Vagina (tissue), 2 donors: ENCODE measurements around the gene PHLDB3. TPM values are rescaled to one million over a fixed set of nuclear protein-coding genes. Genes with fewer than 3 reads are reported as not detected.

Experiments used
- DNase-seq, 2 donors: peaks; one replicate each; pipeline ENCODE4 v3.0.0-alpha.2; 2017; ENCODE audit errors: extremely low spot score in 2 of 2
- H3K27ac ChIP-seq: fragments of 200-600 bp; sonication (generic); one replicate; pipeline ENCODE4 v1.5.1; 2019
- H3K27me3 ChIP-seq: fragments of 200-600 bp; sonication (generic); one replicate; pipeline ENCODE4 v1.5.1; 2019
- H3K36me3 ChIP-seq, 2 donors: fragments of 200-600 bp; sonication (generic); one replicate each; pipeline ENCODE4 v1.5.1; 2017 to 2019
- H3K4me1 ChIP-seq: fragments of 200-600 bp; sonication (generic); one replicate; pipeline ENCODE4 v1.5.1; 2019
- H3K4me3 ChIP-seq, 2 donors: fragments of 200-600 bp; sonication (generic); 1 replicate in 1 of 2; 2 replicates in 1 of 2; pipeline ENCODE4 v1.5.1; 2016 to 2019
- H3K9me3 ChIP-seq: fragments of 200-600 bp; sonication (generic); one replicate; pipeline ENCODE4 v1.5.1; 2019
- POLR2A ChIP-seq, 2 donors: fragments of 450-650 bp; IDR thresholded peaks; one replicate each; pipeline ENCODE4 v1.6.1; 2017; ENCODE audit warnings: antibody characterized with exemption in 2 of 2, mild to moderate bottlenecking in 2 of 2, moderate library complexity in 2 of 2
- POLR2AphosphoS5 ChIP-seq, 2 donors: sonication (generic); formaldehyde crosslinking; IDR thresholded peaks; one replicate each; pipeline ENCODE4 v1.9.0; 2017; ENCODE audit warnings: antibody characterized with exemption in 2 of 2, mild to moderate bottlenecking in 2 of 2, low read depth in 1 of 2; ENCODE audit not compliant: insufficient read depth in 1 of 2
- intact Hi-C: fragments of 100-400 bp; cut with DNase I; formaldehyde crosslinking; loops from one replicate; pipeline ENCODE4 v1.15.1; 2023
- total RNA-seq: library from RNA; depleted of rRNA; stranded (reverse); fragments of >200 nt; gene quantifications from one replicate; pipeline ENCODE4 v1.2.3, GENCODE V29; 2016
- TF ChIP-seq, protein P1 (sequence below), 3 experiments: fragments of 450-650 bp in 2 of 3; fragments of 200-600 bp in 1 of 3; sonication (generic) in 1 of 3; IDR thresholded peaks; one replicate each; pipeline ENCODE4 v1.5.1; 2017 to 2019; ENCODE audit warnings: antibody characterized with exemption in 3 of 3, mild to moderate bottlenecking in 2 of 3, moderate library complexity in 2 of 3

PHLDB3 gene
- total RNA-seq, 1 donor from 2014 or later, result 24.3 TPM

DNA sequence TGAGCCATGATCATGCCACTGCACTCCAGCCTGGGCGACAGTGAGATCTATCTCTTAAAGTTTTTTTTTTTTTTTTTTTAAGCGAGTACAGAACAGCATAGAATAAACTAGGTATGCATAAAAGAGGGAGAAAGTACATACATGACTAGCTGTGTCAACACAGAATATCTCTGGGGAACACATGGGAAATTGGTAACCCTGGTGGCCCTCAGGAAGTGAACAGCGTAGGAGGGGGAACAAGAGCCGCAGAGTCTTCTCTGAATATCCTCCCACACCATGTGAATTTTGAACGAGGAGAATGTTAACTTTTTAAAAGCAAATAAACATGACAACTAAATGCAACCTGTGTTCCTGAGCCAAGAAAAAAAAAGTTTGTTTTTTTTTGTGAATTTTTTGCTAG, 15.2 kb downstream of the PHLDB3 start:
- no peaks in the 10 kb centered on the region for H3K27me3 ChIP-seq
- intact Hi-C loops, result no loop called here
- no peaks in the 10 kb centered on the region for H3K9me3 ChIP-seq
- peaks cover 0 to 3% of the 10 kb centered on the region in 2 donors for H3K36me3 ChIP-seq
- H3K4me3 ChIP-seq, result no peak overlapping the region
- H3K4me1 ChIP-seq, result no peaks in the 10 kb centered on the region
- DNase-seq, result no peak
- TF ChIP-seq, protein P1, sequence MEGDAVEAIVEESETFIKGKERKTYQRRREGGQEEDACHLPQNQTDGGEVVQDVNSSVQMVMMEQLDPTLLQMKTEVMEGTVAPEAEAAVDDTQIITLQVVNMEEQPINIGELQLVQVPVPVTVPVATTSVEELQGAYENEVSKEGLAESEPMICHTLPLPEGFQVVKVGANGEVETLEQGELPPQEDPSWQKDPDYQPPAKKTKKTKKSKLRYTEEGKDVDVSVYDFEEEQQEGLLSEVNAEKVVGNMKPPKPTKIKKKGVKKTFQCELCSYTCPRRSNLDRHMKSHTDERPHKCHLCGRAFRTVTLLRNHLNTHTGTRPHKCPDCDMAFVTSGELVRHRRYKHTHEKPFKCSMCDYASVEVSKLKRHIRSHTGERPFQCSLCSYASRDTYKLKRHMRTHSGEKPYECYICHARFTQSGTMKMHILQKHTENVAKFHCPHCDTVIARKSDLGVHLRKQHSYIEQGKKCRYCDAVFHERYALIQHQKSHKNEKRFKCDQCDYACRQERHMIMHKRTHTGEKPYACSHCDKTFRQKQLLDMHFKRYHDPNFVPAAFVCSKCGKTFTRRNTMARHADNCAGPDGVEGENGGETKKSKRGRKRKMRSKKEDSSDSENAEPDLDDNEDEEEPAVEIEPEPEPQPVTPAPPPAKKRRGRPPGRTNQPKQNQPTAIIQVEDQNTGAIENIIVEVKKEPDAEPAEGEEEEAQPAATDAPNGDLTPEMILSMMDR (IDR thresholded peaks at IDR 0.05), result no peak
- TF ChIP-seq POLR2AphosphoS5 (IDR thresholded peaks at IDR 0.05; ENCODE audit: insufficient read depth in 1 of 2, low read depth in 1 of 2) (no peak), POLR2A (IDR thresholded peaks at IDR 0.05) (no peak)
- H3K27ac ChIP-seq, result no peak overlapping the region

DNA sequence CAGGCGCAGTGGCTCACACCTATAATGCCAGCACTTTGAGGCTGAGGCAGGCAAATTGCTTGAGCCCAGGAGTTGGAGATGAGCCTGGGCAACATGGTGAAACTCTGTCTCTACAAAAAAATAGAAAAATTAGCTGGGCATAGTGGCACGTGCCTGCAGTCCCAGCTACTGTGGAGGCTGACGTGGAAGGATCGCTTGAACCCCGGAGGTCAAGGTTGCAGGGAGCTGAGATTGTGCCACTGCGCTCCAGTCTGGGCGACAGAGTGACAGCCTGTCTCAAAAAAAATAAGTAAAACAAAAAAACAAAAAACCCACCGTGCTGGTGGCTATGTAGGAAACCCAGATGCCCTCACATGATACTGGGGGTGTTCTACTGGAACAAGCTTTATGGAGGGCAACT, 16.4 kb downstream of the PHLDB3 start:
- no peaks in the 10 kb centered on the region for H3K27me3 ChIP-seq
- no peak for DNase-seq
- no peaks in the 10 kb centered on the region for H3K9me3 ChIP-seq
- peaks cover 0 to 3% of the 10 kb centered on the region in 2 donors for H3K36me3 ChIP-seq
- H3K4me1 ChIP-seq, result no peaks in the 10 kb centered on the region
- TF ChIP-seq POLR2AphosphoS5 (IDR thresholded peaks at IDR 0.05; ENCODE audit: insufficient read depth in 1 of 2, low read depth in 1 of 2) (no peak), POLR2A (IDR thresholded peaks at IDR 0.05) (no peak)
- TF ChIP-seq, protein P1 (IDR thresholded peaks at IDR 0.05), result no peak
- no peak overlapping the region for H3K27ac ChIP-seq
- H3K4me3 ChIP-seq, result no peak overlapping the region
- intact Hi-C loops, result no loop called here

DNA sequence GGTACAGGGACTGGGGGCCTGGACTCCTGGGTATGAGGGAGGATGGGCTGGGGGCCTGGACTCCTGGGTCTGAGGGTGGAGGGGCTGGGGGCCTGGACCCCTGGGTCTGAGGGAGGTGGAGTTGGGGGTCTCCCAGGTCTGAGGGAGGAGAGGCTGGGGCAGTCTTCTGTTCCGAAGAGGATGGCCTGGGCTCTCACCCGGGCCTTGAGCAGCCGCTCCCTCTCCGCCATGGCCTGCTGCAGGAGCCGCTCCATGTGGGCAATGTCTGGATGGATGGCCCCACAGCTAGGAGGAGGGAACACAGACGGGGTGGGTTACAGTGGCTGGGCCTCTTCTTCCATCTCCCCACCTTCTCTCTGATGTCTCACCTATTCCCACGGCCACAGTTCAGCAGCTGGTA, 18.1 kb downstream of the PHLDB3 start:
- H3K27me3 ChIP-seq, result no peaks in the 10 kb centered on the region
- intact Hi-C loops, result loop anchor here (1.0 kb wide), 1 partner anchor 48 kb away; no protein-coding TSS in a partner anchor
- H3K36me3 ChIP-seq, result peaks cover 0 to 3% of the 10 kb centered on the region in 2 donors
- no peak for DNase-seq
- no peak for TF ChIP-seq POLR2AphosphoS5 (IDR thresholded peaks at IDR 0.05; ENCODE audit: insufficient read depth in 1 of 2, low read depth in 1 of 2)
- TF ChIP-seq, protein P1 (IDR thresholded peaks at IDR 0.05), result no peak
- TF ChIP-seq POLR2A (IDR thresholded peaks at IDR 0.05), result no peak
- no peak overlapping the region for H3K27ac ChIP-seq
- H3K4me3 ChIP-seq, result no peak overlapping the region
- H3K4me1 ChIP-seq, result no peaks in the 10 kb centered on the region
- no peaks in the 10 kb centered on the region for H3K9me3 ChIP-seq

DNA sequence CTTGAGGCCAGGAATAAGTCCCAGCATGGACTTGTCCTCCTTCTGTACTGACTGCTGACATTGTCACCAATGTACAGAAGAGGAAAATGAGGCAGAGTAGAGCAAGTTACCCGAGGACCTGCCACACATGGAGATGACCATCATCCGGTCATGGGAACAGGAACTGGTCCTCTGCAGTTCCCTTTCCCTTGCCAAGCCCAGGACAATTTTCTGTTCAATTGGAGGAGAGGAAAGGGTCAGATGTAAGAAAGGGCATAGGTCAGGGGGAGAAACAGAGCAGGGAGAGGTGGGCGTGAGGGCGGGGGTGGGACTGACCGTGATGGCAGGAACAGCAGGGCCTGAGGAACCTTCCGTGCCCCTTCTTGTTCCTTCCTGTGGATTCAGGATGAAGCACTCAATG, 18.6 kb downstream of the PHLDB3 start:
- TF ChIP-seq POLR2A (IDR thresholded peaks at IDR 0.05) (no peak), POLR2AphosphoS5 (IDR thresholded peaks at IDR 0.05; ENCODE audit: insufficient read depth in 1 of 2, low read depth in 1 of 2) (no peak)
- TF ChIP-seq, protein P1 (IDR thresholded peaks at IDR 0.05), result no peak
- H3K27ac ChIP-seq, result no peak overlapping the region
- intact Hi-C loops, result loop anchor here (1.0 kb wide), 1 partner anchor 48 kb away; no protein-coding TSS in a partner anchor
- no peak overlapping the region for H3K4me3 ChIP-seq
- DNase-seq, result no peak
- peaks cover 0 to 7% of the 10 kb centered on the region in 2 donors for H3K36me3 ChIP-seq
- no peaks in the 10 kb centered on the region for H3K27me3 ChIP-seq
- H3K4me1 ChIP-seq, result no peaks in the 10 kb centered on the region
- no peaks in the 10 kb centered on the region for H3K9me3 ChIP-seq

DNA sequence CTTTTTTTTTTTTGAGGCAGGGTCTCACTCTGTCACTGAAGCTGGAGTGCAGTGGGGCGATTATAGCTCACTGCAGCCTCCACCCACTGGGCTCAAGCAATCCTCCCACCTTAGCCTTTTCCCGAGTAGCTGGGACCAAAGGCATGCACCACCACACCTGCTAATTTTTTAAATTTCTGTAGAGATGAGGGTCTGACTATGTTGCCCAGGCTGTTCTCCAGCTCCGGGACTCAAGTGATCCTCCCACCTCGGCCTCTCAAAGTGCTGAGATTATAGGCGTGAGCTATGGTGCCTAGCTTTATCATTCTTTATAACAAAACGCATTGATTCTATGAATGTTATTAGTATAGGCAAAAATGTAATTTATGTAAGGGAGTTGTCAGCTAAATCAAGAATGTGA, 21.3 kb downstream of the PHLDB3 start:
- Histone ChIP-seq H3K27me3 (no peaks in the 10 kb centered on the region), H3K4me1 (no peaks in the 10 kb centered on the region), H3K9me3 (no peaks in the 10 kb centered on the region), H3K36me3 (peaks cover 0 to 4% of the 10 kb centered on the region in 2 donors), H3K27ac (no peak overlapping the region), H3K4me3 (no peak overlapping the region)
- intact Hi-C loops, result no loop called here
- TF ChIP-seq POLR2AphosphoS5 (IDR thresholded peaks at IDR 0.05; ENCODE audit: insufficient read depth in 1 of 2, low read depth in 1 of 2) (no peak), POLR2A (IDR thresholded peaks at IDR 0.05) (no peak)
- TF ChIP-seq, protein P1 (IDR thresholded peaks at IDR 0.05), result no peak
- DNase-seq, result no peak
